GM12878 (cell line): ENCODE measurements around the gene CALD1. TPM values are rescaled to one million over a fixed set of nuclear protein-coding genes. Genes with fewer than 3 reads are reported as not detected.

Experiments used
- ATAC-seq: fragments of 200-7000 bp; cut with Tn5 transposase; 3 replicates; pipeline ENCODE4 v1.9.1; 2020; ENCODE audit warnings: mild to moderate bottlenecking, moderate library complexity
- BruUV-seq: library from RNA; stranded (reverse); fragments of 400-500 nt; replicated peaks from 2 replicates; lab custom pipeline; 2021; lab: Mats Ljungman, UMichigan
- CTCF ChIA-PET: fragments of 300-600 bp; sonication (Branson Sonifier 250); formaldehyde crosslinking; extraction: SDS; loops from one replicate; lab custom pipeline; 2021; ENCODE audit warnings: inconsistent platforms; lab: Yijun Ruan, JAX
- POLR2A ChIA-PET: fragments of 350-600 bp; formaldehyde crosslinking; extraction: SDS; loops from one replicate; lab custom pipeline; 2021; ENCODE audit warnings: inconsistent platforms; lab: Charles Lee
- RAD21 ChIA-PET: fragments of 300-600 bp; sonication (Branson Sonifier 250); formaldehyde crosslinking; loops from one replicate; lab custom pipeline; 2023; ENCODE audit warnings: antibody characterized with exemption; ENCODE audit not compliant: unreplicated experiment; lab: Charles Lee
- SMC1A ChIA-PET: fragments of 300-600 bp; sonication (Branson Sonifier 250); formaldehyde crosslinking; loops from one replicate; lab custom pipeline; 2023; ENCODE audit not compliant: unreplicated experiment, uncharacterized antibody; lab: Charles Lee
- DNase-seq: peaks from one replicate; pipeline ENCODE4 v3.0.0-alpha.2; 2011; ENCODE audit warnings: low read depth, low spot score
- FAIRE-seq: peaks from 3 replicates; lab custom pipeline; 2011; peaks lifted over from hg19 to GRCh38; lab: Jason Lieb, UNC
- H2AFZ ChIP-seq: 2 replicates; pipeline ENCODE4 v1.6.0; 2011; ENCODE audit warnings: low read depth, low read length, control low read depth; ENCODE audit not compliant: control insufficient read depth
- H3K27ac ChIP-seq: 2 replicates; pipeline ENCODE4 v1.5.1; 2011; ENCODE audit warnings: control low read depth; ENCODE audit not compliant: control insufficient read depth, insufficient read depth
- H3K27me3 ChIP-seq, 2 experiments: replicated peaks in 1 of 2; 2 replicates each; pipeline versions ENCODE4 v1.6.0 to v1.6.1; 2011; ENCODE audit warnings: low read length in 1 of 2; ENCODE audit not compliant: control insufficient read depth in 2 of 2, insufficient read depth in 2 of 2
- H3K36me3 ChIP-seq, 2 experiments: 2 replicates each; pipeline ENCODE4 v1.5.1; 2011; ENCODE audit warnings: low read length in 1 of 2; ENCODE audit not compliant: control insufficient read depth in 2 of 2, insufficient read depth in 2 of 2
- H3K4me1 ChIP-seq: 2 replicates; pipeline ENCODE4 v1.6.1; 2011; ENCODE audit warnings: mild to moderate bottlenecking, low read length, moderate library complexity, mixed read lengths; ENCODE audit not compliant: control insufficient read depth, insufficient read depth
- H3K4me2 ChIP-seq: 2 replicates; pipeline ENCODE4 v1.6.0; 2011; ENCODE audit warnings: control low read depth; ENCODE audit not compliant: control insufficient read depth, insufficient read depth
- H3K4me3 ChIP-seq: fragments of 200-600 bp; sonication (generic); 2 replicates; pipeline ENCODE4 v1.5.1; 2016
- H3K79me2 ChIP-seq: 2 replicates; pipeline ENCODE4 v1.6.0; 2011; ENCODE audit warnings: low read length; ENCODE audit not compliant: control insufficient read depth, insufficient read depth
- H3K9ac ChIP-seq: 2 replicates; pipeline ENCODE4 v1.8.0; 2011; ENCODE audit warnings: low read length, control low read depth, mixed read lengths; ENCODE audit not compliant: control insufficient read depth, insufficient read depth
- H3K9me3 ChIP-seq: replicated peaks from 3 replicates; pipeline ENCODE4 v1.5.1; 2011; ENCODE audit warnings: mild to moderate bottlenecking, low read length; ENCODE audit not compliant: control insufficient read depth, insufficient read depth
- H4K20me1 ChIP-seq: 2 replicates; pipeline ENCODE4 v1.6.0; 2011; ENCODE audit not compliant: control insufficient read depth, insufficient read depth
- CBX5 ChIP-seq: sonication (generic); IDR thresholded peaks from 2 replicates; pipeline ENCODE4 v1.6.1; 2016; ENCODE audit warnings: low read depth, moderate library complexity, mild to moderate bottlenecking, inconsistent platforms
- CHD4 ChIP-seq: fragments of 200-600 bp; sonication (generic); IDR thresholded peaks from 2 replicates; pipeline ENCODE4 v1.6.1; 2016; ENCODE audit warnings: mild to moderate bottlenecking
- CREM ChIP-seq: IDR thresholded peaks from 2 replicates; pipeline ENCODE4 v1.6.1; 2014; ENCODE audit warnings: antibody characterized with exemption, low read depth
- ETV6 ChIP-seq, 2 experiments: fragments of 450-650 bp in 1 of 2; IDR thresholded peaks in 1 of 2; conservative IDR thresholded peaks in 1 of 2; 2 replicates each; pipeline ENCODE4 v1.6.1; 2014; ENCODE audit warnings: antibody characterized with exemption in 1 of 2, borderline replicate concordance in 1 of 2, low read depth in 1 of 2, mild to moderate bottlenecking in 1 of 2, moderate library complexity in 1 of 2
- GABPA ChIP-seq: IDR thresholded peaks from 2 replicates; pipeline ENCODE4 v1.6.1; 2014; ENCODE audit warnings: antibody characterized with exemption, low read depth, mild to moderate bottlenecking, inconsistent platforms
- HDAC6 ChIP-seq: fragments of 200-600 bp; sonication (generic); IDR thresholded peaks from one replicate; pipeline ENCODE4 v1.8.0; 2017; ENCODE audit warnings: antibody characterized with exemption; ENCODE audit not compliant: unreplicated experiment
- MYB ChIP-seq: fragments of 150-350 bp; IDR thresholded peaks from 2 replicates; pipeline ENCODE4 v1.6.1; 2014; ENCODE audit warnings: mild to moderate bottlenecking, low read depth, low read length, borderline replicate concordance
- NFIC ChIP-seq: IDR thresholded peaks from 2 replicates; pipeline ENCODE4 v1.6.1; 2012; ENCODE audit warnings: low read depth, mild to moderate bottlenecking, inconsistent platforms, low read length, moderate library complexity
- POLR2AphosphoS5 ChIP-seq: IDR thresholded peaks from 2 replicates; pipeline ENCODE4 v1.6.1; 2011; ENCODE audit warnings: mild to moderate bottlenecking, low read length, inconsistent platforms
- PRDM15 ChIP-seq: fragments of 450-650 bp; formaldehyde crosslinking; IDR thresholded peaks from 2 replicates; pipeline ENCODE4 v1.4.0; 2020; ENCODE audit warnings: mild to moderate bottlenecking, moderate library complexity
- SIN3A ChIP-seq: IDR thresholded peaks from 2 replicates; pipeline ENCODE4 v1.6.1; 2012; ENCODE audit warnings: low read depth, low read length, improper control_type of control experiment
- SMARCA5 ChIP-seq: fragments of 450-650 bp; IDR thresholded peaks from 2 replicates; pipeline ENCODE4 v1.6.1; 2017; ENCODE audit warnings: mild to moderate bottlenecking
- TCF3 ChIP-seq: IDR thresholded peaks from 2 replicates; pipeline ENCODE4 v1.6.1; 2012; ENCODE audit warnings: low read depth, mild to moderate bottlenecking, low read length, borderline replicate concordance; ENCODE audit not compliant: insufficient read depth
- TCF7 ChIP-seq: IDR thresholded peaks from 2 replicates; pipeline ENCODE4 v1.6.1; 2014; ENCODE audit warnings: antibody characterized with exemption, borderline replicate concordance
- YBX1 ChIP-seq: fragments of 450-650 bp; IDR thresholded peaks from 2 replicates; pipeline ENCODE4 v1.6.1; 2016; ENCODE audit warnings: antibody characterized with exemption
- WGBS: methylation state at CpG from one replicate; pipeline ENCODE4 v1.1.6; 2016; ENCODE audit warnings: low lambda C conversion rate; ENCODE audit not compliant: insufficient replicate concordance, insufficient coverage; ENCODE audit errors: missing lambda C conversion rate; 5-methylcytosine and 5-hydroxymethylcytosine counted together
- in situ Hi-C: fragments of 300-500 bp; cut with MboI; formaldehyde crosslinking; loops from 9 replicates; pipeline ENCODE4 v1.14.3; 2018; ENCODE audit warnings: mixed read lengths
- intact Hi-C: fragments of 100-400 bp; cut with micrococcal nuclease; formaldehyde crosslinking; loops from one replicate; pipeline ENCODE4 v1.14.2; 2022; ENCODE audit not compliant: unreplicated experiment
- polyA plus RNA-seq, 11 experiments: library from polyadenylated mRNA; depleted of rRNA in 4 of 11; unstranded in 6 of 11; stranded (reverse) in 5 of 11; fragments of >200 nt; fragmentation: Nextera tagmentation in 4 of 11; fragmentation: Illumina TruSeq in 1 of 11; extraction: Ambion mirVana in 4 of 11; extraction: Trizol in 1 of 11; gene quantifications; 1 replicate in 1 of 11; 2 replicates in 10 of 11; pipeline versions ENCODE4 v1.2.1 to v1.2.3, GENCODE V29; 2011 to 2016; ENCODE audit warnings: inconsistent platforms in 2 of 11, missing spikeins in 2 of 11, low read depth in 1 of 11
- total RNA-seq, 4 experiments: library from RNA; depleted of rRNA in 3 of 4; stranded (reverse); fragments of >200 nt in 3 of 4; fragmentation: Illumina TruSeq in 1 of 4; extraction: Trizol in 1 of 4; gene quantifications; 2 replicates each; pipeline versions ENCODE4 v1.2.1 to v1.2.3, GENCODE V29; 2013 to 2021

Gene CALD1
- total and polyA plus RNA-seq, 10 of the 15 experiments (the other 5 are each of a cell fraction or from before 2014, with no cell fraction given) = 0.03 to 1.3 (median 0.22) TPM

DNA sequence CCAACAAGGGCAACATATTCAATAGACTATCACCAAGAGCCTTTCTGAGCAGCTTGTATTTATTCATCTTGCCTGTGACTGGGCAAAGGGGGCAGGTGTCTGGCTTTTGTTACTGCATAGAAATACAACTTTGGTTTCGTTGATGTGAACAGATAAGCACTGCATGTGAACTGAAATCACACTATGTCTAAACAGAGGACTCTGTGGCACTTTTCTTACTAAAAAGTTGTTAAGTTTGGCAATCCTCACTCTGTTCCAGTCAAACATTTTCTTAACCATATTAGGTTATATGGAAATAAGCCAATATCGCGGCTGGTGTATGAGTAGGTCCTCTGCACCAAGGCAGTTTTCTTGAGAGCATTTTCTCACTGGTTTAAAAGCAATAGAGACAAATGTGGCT, 48.5 kb downstream of the CALD1 start:
- Histone ChIP-seq H3K79me2 (no peaks in the 10 kb centered on the region), H3K36me3 (no peaks in the 10 kb centered on the region), H3K27me3 (no peaks in the 10 kb centered on the region), H2AFZ (no peak overlapping the region), H3K9me3 (no peaks in the 10 kb centered on the region), H3K9ac (no peak overlapping the region), H3K27ac (no peak overlapping the region), H3K4me1 (no peaks in the 10 kb centered on the region), H3K4me2 (no peak overlapping the region), H4K20me1 (no peaks in the 10 kb centered on the region), H3K4me3 (no peak overlapping the region)
- in situ Hi-C loops = no loop called here
- TF ChIP-seq TCF3 = no peak
- TF ChIP-seq POLR2AphosphoS5 = no peak
- TF ChIP-seq MYB = no peak
- TF ChIP-seq TCF7 = no peak
- no peak for TF ChIP-seq CREM
- no peak for TF ChIP-seq CBX5
- TF ChIP-seq ETV6 (conservative IDR thresholded peaks at IDR 0.05 in 1 of 2, IDR thresholded peaks at IDR 0.05 in 1 of 2; ENCODE audit: borderline replicate concordance in 1 of 2, low read depth in 1 of 2) = no peak
- no peak for TF ChIP-seq PRDM15
- TF ChIP-seq GABPA = no peak
- no peak for TF ChIP-seq SIN3A
- no peak for TF ChIP-seq CHD4
- TF ChIP-seq SMARCA5 = no peak
- no peak for TF ChIP-seq HDAC6
- TF ChIP-seq NFIC = no peak
- no peak for TF ChIP-seq YBX1
- intact Hi-C loops = no loop called here
- DNase-seq = no peak
- CTCF ChIA-PET = interaction anchor here (0.6 to 1.3 kb wide), 3 partner anchors 51 to 120 kb away, joined by 3 to 4 read pairs (median 3); no protein-coding TSS in a partner anchor
- WGBS = 78% methylated on average over 3 of the region's 3 CpGs
- RAD21 ChIA-PET = no interaction called here
- POLR2A ChIA-PET = no interaction called here
- SMC1A ChIA-PET = interaction anchor here (1.2 kb wide), 1 partner anchor 78 kb away, joined by 3 read pairs; no protein-coding TSS in a partner anchor
- FAIRE-seq = no peak
- no TSS peak for BruUV-seq
- ATAC-seq = no peak
